Measurements from ENCODE around the gene ZSWIM2. TPM values are rescaled to one million over a fixed set of nuclear protein-coding genes. Genes with fewer than 3 reads are reported as not detected.

Gene ZSWIM2
- total RNA-seq, 1 experiment from 2014 or later = not detected

- no TSS peak for BruUV-seq (replicated peaks)
- CTCF ChIA-PET = no interaction called here
- no peaks in the 10 kb centered on the region for H3K27me3 ChIP-seq (ENCODE audit: control insufficient read depth, insufficient read depth, low read length)
- no peak for DNase-seq (ENCODE audit: low read depth, low spot score)
- in situ Hi-C loops (cut with HindIII; ENCODE audit: low pct_unique_long_range_greater_than_20kb, low sequenced_read_pairs) = no loop called here
- no peaks in the 10 kb centered on the region for H3K36me3 ChIP-seq (ENCODE audit: control insufficient read depth, insufficient read depth, low read length)
- no peak for ATAC-seq
- POLR2A ChIA-PET = no interaction called here
- H3K4me3 ChIP-seq (ENCODE audit: low read depth in 2 of 2, low read length in 2 of 2) = no peak overlapping the region
- H3K4me1 ChIP-seq (ENCODE audit: control insufficient read depth, insufficient read depth, low read length) = no peaks in the 10 kb centered on the region
- no peaks in the 10 kb centered on the region for H3K9me3 ChIP-seq (ENCODE audit: control insufficient read depth, insufficient read depth, low read depth, low read length)
- H3K27ac ChIP-seq (ENCODE audit: low read length) = no peak overlapping the region
- TF ChIP-seq REST (IDR thresholded peaks at IDR 0.05; ENCODE audit: insufficient read depth in 1 of 2, low read depth in 2 of 2, low read length in 1 of 2) (no peak), SIN3A (IDR thresholded peaks at IDR 0.05; ENCODE audit: borderline replicate concordance, insufficient read depth, low read depth, low read length) (no peak), POLR2AphosphoS5 (IDR thresholded peaks at IDR 0.05; ENCODE audit: low read depth, low read length) (no peak), CTCF (IDR thresholded peaks at IDR 0.05) (no peak), TCF7L2 (IDR thresholded peaks at IDR 0.05; ENCODE audit: low read depth, low read length) (no peak)
- intact Hi-C loops (cut with micrococcal nuclease; ENCODE audit: unreplicated experiment) = no loop called here
These were observed 46.5 kb upstream of the ZSWIM2 start for GRCh38 chr2:186895451-186895850.

DNA sequence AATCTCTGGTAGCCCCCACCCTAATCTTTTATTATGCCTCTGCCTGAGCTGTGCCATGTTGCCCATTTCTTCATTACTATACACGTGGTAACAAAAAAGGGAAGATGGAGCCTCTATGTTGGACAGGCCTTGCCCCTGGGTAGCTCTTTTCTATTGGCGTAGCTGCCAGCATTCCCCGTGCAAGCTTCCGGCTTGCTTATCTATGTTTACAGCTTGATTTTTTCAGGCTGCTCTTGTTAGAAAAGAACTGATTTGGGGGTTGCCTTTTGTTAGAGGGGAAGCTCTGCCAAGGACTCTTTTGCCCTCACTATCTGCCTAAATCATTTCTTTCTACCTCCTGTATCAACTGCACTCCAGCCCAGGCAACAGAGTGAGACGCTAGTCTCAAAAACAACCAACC lies 45.5 kb upstream of the ZSWIM2 start:
- no peaks in the 10 kb centered on the region for H3K9me3 ChIP-seq (ENCODE audit: control insufficient read depth, insufficient read depth, low read depth, low read length)
- CTCF ChIA-PET = no interaction called here
- no peaks in the 10 kb centered on the region for H3K27me3 ChIP-seq (ENCODE audit: control insufficient read depth, insufficient read depth, low read length)
- no peak overlapping the region for H3K27ac ChIP-seq (ENCODE audit: low read length)
- DNase-seq (ENCODE audit: low read depth, low spot score) (no peak), ATAC-seq (no peak)
- in situ Hi-C loops (cut with HindIII; ENCODE audit: low pct_unique_long_range_greater_than_20kb, low sequenced_read_pairs) (no loop called here), intact Hi-C loops (cut with micrococcal nuclease; ENCODE audit: unreplicated experiment) (no loop called here)
- no peak overlapping the region for H3K4me3 ChIP-seq (ENCODE audit: low read depth in 2 of 2, low read length in 2 of 2)
- TF ChIP-seq TCF7L2 (IDR thresholded peaks at IDR 0.05; ENCODE audit: low read depth, low read length) (no peak), SIN3A (IDR thresholded peaks at IDR 0.05; ENCODE audit: borderline replicate concordance, insufficient read depth, low read depth, low read length) (no peak), POLR2AphosphoS5 (IDR thresholded peaks at IDR 0.05; ENCODE audit: low read depth, low read length) (no peak), CTCF (IDR thresholded peaks at IDR 0.05) (no peak), REST (IDR thresholded peaks at IDR 0.05; ENCODE audit: insufficient read depth in 1 of 2, low read depth in 2 of 2, low read length in 1 of 2) (no peak)
- no TSS peak for BruUV-seq (replicated peaks)
- H3K36me3 ChIP-seq (ENCODE audit: control insufficient read depth, insufficient read depth, low read length) = no peaks in the 10 kb centered on the region
- POLR2A ChIA-PET = no interaction called here
- H3K4me1 ChIP-seq (ENCODE audit: control insufficient read depth, insufficient read depth, low read length) = no peaks in the 10 kb centered on the region

Measured in Panc1 (cell line).